HCT116 (cell line): ENCODE results near the gene YTHDC2. TPM values are rescaled to one million over a fixed set of nuclear protein-coding genes. Genes with fewer than 3 reads are reported as not detected.

ENCODE experiments used
- ATAC-seq: fragments of 200-7000 bp; cut with Tn5 transposase; 2 replicates; pipeline ENCODE4 v1.9.1; 2020; ENCODE audit warnings: mild to moderate bottlenecking, moderate library complexity
- BruUV-seq: library from RNA; stranded (reverse); fragments of 400-500 nt; replicated peaks from 2 replicates; lab custom pipeline; 2021; lab: Mats Ljungman, UMichigan
- CTCF ChIA-PET: fragments of 300-600 bp; sonication (Branson Sonifier 250); formaldehyde crosslinking; loops from one replicate; lab custom pipeline; 2021; ENCODE audit warnings: antibody characterized with exemption; lab: Charles Lee
- POLR2A ChIA-PET: fragments of 300-600, 350-600 bp; sonication (Branson Sonifier 250); formaldehyde crosslinking; loops from one replicate; lab custom pipeline; 2021; ENCODE audit warnings: antibody characterized with exemption; lab: Charles Lee
- RAD21 ChIA-PET, 2 experiments: fragments of 300-600 bp; sonication (Branson Sonifier 250); formaldehyde crosslinking; loops; one replicate each; lab custom pipeline; 2023; ENCODE audit warnings: low total read pairs in 2 of 2; ENCODE audit not compliant: uncharacterized antibody in 2 of 2, unreplicated experiment in 2 of 2, low non-redundant PET in 1 of 2; lab: Charles Lee
- DNase-seq: peaks from one replicate; pipeline ENCODE4 v3.0.0-alpha.2; 2010; ENCODE audit warnings: low read depth, low spot score
- H2AFZ ChIP-seq: fragments of 200-600 bp; shearing (Covaris generic), sonication (generic); 2 replicates; pipeline ENCODE4 v1.6.1; 2017; ENCODE audit warnings: low read depth, mixed run types, mixed read lengths, antibody characterized with exemption, low read length; ENCODE audit not compliant: poor library complexity, severe bottlenecking
- H3K27ac ChIP-seq: 2 replicates; pipeline ENCODE4 v1.5.1; 2012; ENCODE audit warnings: low read depth, low read length
- H3K27me3 ChIP-seq: fragments of 200-600 bp; sonication (generic); 2 replicates; pipeline ENCODE4 v1.6.1; 2016; ENCODE audit warnings: mixed run types, low read length, mixed read lengths; ENCODE audit not compliant: insufficient read depth
- H3K36me3 ChIP-seq, 2 experiments: fragments of 200-500 bp in 1 of 2; fragments of 200-600 bp in 1 of 2; sonication (Bioruptor generic) in 1 of 2; sonication (generic) in 1 of 2; 2 replicates each; pipeline versions ENCODE4 v1.5.1 to v1.6.1; 2014 to 2016; ENCODE audit warnings: low read length in 2 of 2, inconsistent platforms in 1 of 2, mixed read lengths in 1 of 2, mixed run types in 1 of 2; ENCODE audit not compliant: insufficient read depth in 2 of 2, control insufficient read depth in 1 of 2
- H3K4me1 ChIP-seq, 2 experiments: fragments of 200-600 bp in 1 of 2; sonication (generic) in 1 of 2; 2 replicates each; pipeline versions ENCODE4 v1.5.1 to v1.6.1; 2012 to 2017; ENCODE audit warnings: low read length in 2 of 2, inconsistent platforms in 1 of 2, mild to moderate bottlenecking in 1 of 2, mixed read lengths in 1 of 2, mixed run types in 1 of 2, moderate library complexity in 1 of 2; ENCODE audit not compliant: insufficient read depth in 2 of 2, control insufficient read depth in 1 of 2
- H3K4me2 ChIP-seq: fragments of 200-600 bp; sonication (generic); 2 replicates; pipeline ENCODE4 v1.6.1; 2017; ENCODE audit warnings: mixed run types, low read length, mixed read lengths
- H3K4me3 ChIP-seq, 2 experiments: fragments of 200-600 bp in 1 of 2; sonication (generic) in 1 of 2; replicated peaks in 1 of 2; 2 replicates each; pipeline ENCODE4 v1.5.1; 2011 to 2016; ENCODE audit warnings: low read length in 2 of 2, control low read depth in 1 of 2, low read depth in 1 of 2, mild to moderate bottlenecking in 1 of 2, mixed read lengths in 1 of 2, mixed run types in 1 of 2
- H3K79me2 ChIP-seq: fragments of 200-600 bp; sonication (generic); 2 replicates; pipeline ENCODE4 v1.6.1; 2017; ENCODE audit warnings: mild to moderate bottlenecking, mixed run types, low read length, moderate library complexity, mixed read lengths; ENCODE audit not compliant: insufficient read depth
- H3K9ac ChIP-seq: fragments of 200-600 bp; sonication (generic); 2 replicates; pipeline ENCODE4 v1.6.1; 2016; ENCODE audit warnings: low read length, mixed read lengths
- H3K9me2 ChIP-seq: fragments of 200-600 bp; sonication (generic), shearing (Covaris generic); 2 replicates; pipeline ENCODE4 v1.6.1; 2017; ENCODE audit warnings: mixed run types, mild to moderate bottlenecking, moderate library complexity; ENCODE audit not compliant: insufficient read depth
- H3K9me3 ChIP-seq, 2 experiments: fragments of 200-500 bp in 1 of 2; fragments of 200-600 bp in 1 of 2; sonication (Bioruptor generic) in 1 of 2; sonication (generic) in 1 of 2; 2 replicates each; pipeline ENCODE4 v1.6.1; 2014 to 2017; ENCODE audit warnings: low read length in 2 of 2, mixed read lengths in 2 of 2, inconsistent platforms in 1 of 2, low read depth in 1 of 2, mild to moderate bottlenecking in 1 of 2, mixed run types in 1 of 2, moderate library complexity in 1 of 2; ENCODE audit not compliant: control insufficient read depth in 1 of 2, insufficient read depth in 1 of 2
- H4K20me1 ChIP-seq: fragments of 200-600 bp; sonication (generic), shearing (Covaris generic); 2 replicates; pipeline ENCODE4 v1.6.1; 2017; ENCODE audit warnings: mixed run types, mild to moderate bottlenecking, moderate library complexity; ENCODE audit not compliant: insufficient read depth
- CBX3 ChIP-seq: IDR thresholded peaks from 2 replicates; pipeline ENCODE4 v1.6.1; 2012; ENCODE audit warnings: low read depth
- CEBPB ChIP-seq: IDR thresholded peaks from 2 replicates; pipeline ENCODE4 v1.6.1; 2012; ENCODE audit warnings: low read depth
- EZH2phosphoT487 ChIP-seq: fragments of 200-600 bp; IDR thresholded peaks from 2 replicates; pipeline ENCODE4 v1.6.1; 2018; ENCODE audit warnings: antibody characterized with exemption, borderline replicate concordance
- FOSL1 ChIP-seq: IDR thresholded peaks from 2 replicates; pipeline ENCODE4 v1.6.1; 2012; ENCODE audit warnings: low read depth
- JUND ChIP-seq: IDR thresholded peaks from 2 replicates; pipeline ENCODE4 v1.6.1; 2012
- POLR2AphosphoS5 ChIP-seq: IDR thresholded peaks from 2 replicates; pipeline ENCODE4 v1.6.1; 2011; ENCODE audit warnings: mild to moderate bottlenecking, low read depth, low read length, moderate library complexity
- RAD21 ChIP-seq: IDR thresholded peaks from 2 replicates; pipeline ENCODE4 v1.6.1; 2012; ENCODE audit warnings: low read depth, mild to moderate bottlenecking
- TCF7L2 ChIP-seq: IDR thresholded peaks from 2 replicates; pipeline ENCODE4 v1.7.0; 2011; ENCODE audit warnings: borderline replicate concordance, inconsistent platforms; ENCODE audit not compliant: insufficient read depth, insufficient read length; ENCODE audit errors: extremely low read depth
- ZFX ChIP-seq: fragments of 450-650 bp; IDR thresholded peaks from 2 replicates; pipeline ENCODE4 v1.6.1; 2017
- ZNF274 ChIP-seq: fragments of 200-500 bp; sonication (Bioruptor generic); IDR thresholded peaks from 2 replicates; pipeline ENCODE4 v1.6.1; 2014; ENCODE audit warnings: mild to moderate bottlenecking, low read depth, low read length, inconsistent platforms
- intact Hi-C: fragments of 100-400 bp; cut with micrococcal nuclease; formaldehyde crosslinking; loops from 2 replicates; pipeline ENCODE4 v1.10.0; 2022
- total RNA-seq: library from RNA; stranded (reverse); gene quantifications from one replicate; pipeline ENCODE4 v1.2.1, GENCODE V29; 2021; ENCODE audit not compliant: unreplicated experiment
- TF ChIP-seq, protein P1 (sequence below): IDR thresholded peaks from 2 replicates; pipeline ENCODE4 v1.6.1; 2012; ENCODE audit warnings: low read depth
- TF ChIP-seq, protein P2 (sequence below): IDR thresholded peaks from 2 replicates; pipeline ENCODE4 v1.6.1; 2012
- TF ChIP-seq, protein P3 (sequence below), 3 experiments: fragments of 200-600 bp in 1 of 3; sonication (generic) in 1 of 3; IDR thresholded peaks in 2 of 3; conservative IDR thresholded peaks in 1 of 3; 2 replicates each; pipeline ENCODE4 v1.5.1; 2012 to 2017; ENCODE audit warnings: low read depth in 2 of 3, low read length in 2 of 3, antibody characterized with exemption in 1 of 3, borderline replicate concordance in 1 of 3, control low read depth in 1 of 3, mild to moderate bottlenecking in 1 of 3, mixed read lengths in 1 of 3, mixed run types in 1 of 3, moderate library complexity in 1 of 3; ENCODE audit not compliant: insufficient read depth in 1 of 3

YTHDC2 gene
- total RNA-seq, 1 experiment from 2014 or later = 22.2 TPM

DNA sequence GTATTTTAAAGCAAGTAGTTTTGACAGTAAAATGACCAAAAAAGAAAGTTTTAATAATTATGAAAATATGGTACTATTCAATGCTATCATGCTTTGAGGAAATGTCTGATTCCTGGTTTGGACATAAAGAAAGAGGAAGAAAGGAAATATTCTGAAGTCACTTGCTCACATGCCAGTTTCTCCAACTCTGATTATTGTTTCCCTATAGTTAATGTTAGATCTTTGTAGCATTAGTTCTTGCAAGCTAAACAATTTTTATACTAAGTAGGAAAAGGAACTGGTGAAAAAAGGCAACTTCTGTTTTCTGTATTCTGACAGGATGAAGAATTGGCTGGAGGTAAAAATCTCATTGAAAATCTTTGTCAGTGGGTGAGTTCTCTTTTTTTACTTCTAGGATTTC lies 119.5 kb downstream of the YTHDC2 start:
- no peak overlapping the region for H3K27ac ChIP-seq
- no peaks in the 10 kb centered on the region for H3K27me3 ChIP-seq
- no peak overlapping the region for H2AFZ ChIP-seq
- DNase-seq (no peak), ATAC-seq (no peak)
- RAD21 ChIA-PET = no interaction called here
- intact Hi-C loops = no loop called here
- no peaks in the 10 kb centered on the region for H3K4me1 ChIP-seq
- H3K9ac ChIP-seq = no peak overlapping the region
- H3K9me3 ChIP-seq = no peaks in the 10 kb centered on the region
- CTCF ChIA-PET = no interaction called here
- H4K20me1 ChIP-seq = no peaks in the 10 kb centered on the region
- no peak overlapping the region for H3K4me3 ChIP-seq
- no peaks in the 10 kb centered on the region for H3K9me2 ChIP-seq
- H3K4me2 ChIP-seq = no peak overlapping the region
- no peaks in the 10 kb centered on the region for H3K36me3 ChIP-seq
- POLR2A ChIA-PET = no interaction called here
- no TSS peak for BruUV-seq
- TF ChIP-seq, protein P1, sequence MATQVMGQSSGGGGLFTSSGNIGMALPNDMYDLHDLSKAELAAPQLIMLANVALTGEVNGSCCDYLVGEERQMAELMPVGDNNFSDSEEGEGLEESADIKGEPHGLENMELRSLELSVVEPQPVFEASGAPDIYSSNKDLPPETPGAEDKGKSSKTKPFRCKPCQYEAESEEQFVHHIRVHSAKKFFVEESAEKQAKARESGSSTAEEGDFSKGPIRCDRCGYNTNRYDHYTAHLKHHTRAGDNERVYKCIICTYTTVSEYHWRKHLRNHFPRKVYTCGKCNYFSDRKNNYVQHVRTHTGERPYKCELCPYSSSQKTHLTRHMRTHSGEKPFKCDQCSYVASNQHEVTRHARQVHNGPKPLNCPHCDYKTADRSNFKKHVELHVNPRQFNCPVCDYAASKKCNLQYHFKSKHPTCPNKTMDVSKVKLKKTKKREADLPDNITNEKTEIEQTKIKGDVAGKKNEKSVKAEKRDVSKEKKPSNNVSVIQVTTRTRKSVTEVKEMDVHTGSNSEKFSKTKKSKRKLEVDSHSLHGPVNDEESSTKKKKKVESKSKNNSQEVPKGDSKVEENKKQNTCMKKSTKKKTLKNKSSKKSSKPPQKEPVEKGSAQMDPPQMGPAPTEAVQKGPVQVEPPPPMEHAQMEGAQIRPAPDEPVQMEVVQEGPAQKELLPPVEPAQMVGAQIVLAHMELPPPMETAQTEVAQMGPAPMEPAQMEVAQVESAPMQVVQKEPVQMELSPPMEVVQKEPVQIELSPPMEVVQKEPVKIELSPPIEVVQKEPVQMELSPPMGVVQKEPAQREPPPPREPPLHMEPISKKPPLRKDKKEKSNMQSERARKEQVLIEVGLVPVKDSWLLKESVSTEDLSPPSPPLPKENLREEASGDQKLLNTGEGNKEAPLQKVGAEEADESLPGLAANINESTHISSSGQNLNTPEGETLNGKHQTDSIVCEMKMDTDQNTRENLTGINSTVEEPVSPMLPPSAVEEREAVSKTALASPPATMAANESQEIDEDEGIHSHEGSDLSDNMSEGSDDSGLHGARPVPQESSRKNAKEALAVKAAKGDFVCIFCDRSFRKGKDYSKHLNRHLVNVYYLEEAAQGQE = no peak
- TF ChIP-seq, protein P2, sequence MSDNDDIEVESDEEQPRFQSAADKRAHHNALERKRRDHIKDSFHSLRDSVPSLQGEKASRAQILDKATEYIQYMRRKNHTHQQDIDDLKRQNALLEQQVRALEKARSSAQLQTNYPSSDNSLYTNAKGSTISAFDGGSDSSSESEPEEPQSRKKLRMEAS = no peak
- TF ChIP-seq ZFX = no peak
- no peak for TF ChIP-seq TCF7L2
- TF ChIP-seq, protein P3, sequence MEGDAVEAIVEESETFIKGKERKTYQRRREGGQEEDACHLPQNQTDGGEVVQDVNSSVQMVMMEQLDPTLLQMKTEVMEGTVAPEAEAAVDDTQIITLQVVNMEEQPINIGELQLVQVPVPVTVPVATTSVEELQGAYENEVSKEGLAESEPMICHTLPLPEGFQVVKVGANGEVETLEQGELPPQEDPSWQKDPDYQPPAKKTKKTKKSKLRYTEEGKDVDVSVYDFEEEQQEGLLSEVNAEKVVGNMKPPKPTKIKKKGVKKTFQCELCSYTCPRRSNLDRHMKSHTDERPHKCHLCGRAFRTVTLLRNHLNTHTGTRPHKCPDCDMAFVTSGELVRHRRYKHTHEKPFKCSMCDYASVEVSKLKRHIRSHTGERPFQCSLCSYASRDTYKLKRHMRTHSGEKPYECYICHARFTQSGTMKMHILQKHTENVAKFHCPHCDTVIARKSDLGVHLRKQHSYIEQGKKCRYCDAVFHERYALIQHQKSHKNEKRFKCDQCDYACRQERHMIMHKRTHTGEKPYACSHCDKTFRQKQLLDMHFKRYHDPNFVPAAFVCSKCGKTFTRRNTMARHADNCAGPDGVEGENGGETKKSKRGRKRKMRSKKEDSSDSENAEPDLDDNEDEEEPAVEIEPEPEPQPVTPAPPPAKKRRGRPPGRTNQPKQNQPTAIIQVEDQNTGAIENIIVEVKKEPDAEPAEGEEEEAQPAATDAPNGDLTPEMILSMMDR (IDR thresholded peaks at IDR 0.05 in 2 of 3, conservative IDR thresholded peaks at IDR 0.05 in 1 of 3; ENCODE audit: borderline replicate concordance in 1 of 3, insufficient read depth in 1 of 3, low read depth in 2 of 3, low read length in 2 of 3) = no peak
- no peak for TF ChIP-seq ZNF274
- TF ChIP-seq CBX3 = no peak
- no peak for TF ChIP-seq POLR2AphosphoS5
- TF ChIP-seq FOSL1 = no peak
- no peak for TF ChIP-seq RAD21
- TF ChIP-seq JUND = no peak
- no peak for TF ChIP-seq CEBPB
- no peak for TF ChIP-seq EZH2phosphoT487
- no peaks in the 10 kb centered on the region for H3K79me2 ChIP-seq
